ENCODE data around the gene PNPLA7. TPM values are rescaled to one million over a fixed set of nuclear protein-coding genes. Genes with fewer than 3 reads are reported as not detected.

PNPLA7 gene
- total and polyA plus RNA-seq, 2 of the 13 experiments (the other 11 are each of a cell fraction or from before 2014, with no cell fraction given) = 0.42 to 1.5 TPM

GRCh38 chr9:137552022-137552768 is 2.0 kb upstream of the PNPLA7 start (continued):
- TF ChIP-seq ZNF770 (CRISPR knock-in tag; IDR thresholded peaks at IDR 0.05) = 0 out of 2 replicates have a peak, but pooled peaks have one; percentile 18
- 0 out of 2 replicates have a peak, but pooled peaks have one; percentile 31 for TF ChIP-seq TSC22D2 (CRISPR knock-in tag; IDR thresholded peaks at IDR 0.05; ENCODE audit: borderline replicate concordance)
- TF ChIP-seq NPAS2 (CRISPR knock-in tag; IDR thresholded peaks at IDR 0.05; ENCODE audit: borderline replicate concordance) = no peak
- TF ChIP-seq STAG1 (CRISPR knock-in tag; IDR thresholded peaks at IDR 0.05) = no peak
- TF ChIP-seq ZFP91 (CRISPR knock-in tag; IDR thresholded peaks at IDR 0.05; ENCODE audit: borderline replicate concordance) = peak; percentile 67; the same call in 1 of the 2 replicates
- TF ChIP-seq ZNF674 (CRISPR knock-in tag; IDR thresholded peaks at IDR 0.05; ENCODE audit: low read depth) = no peak
- TF ChIP-seq ZNF567 (CRISPR knock-in tag; IDR thresholded peaks at IDR 0.05; ENCODE audit: borderline replicate concordance) = peak; percentile 41; the same call in 1 of the 2 replicates
- no peak for TF ChIP-seq FOXP1 (IDR thresholded peaks at IDR 0.05)
- TF ChIP-seq FOXP1 (CRISPR knock-in tag; IDR thresholded peaks at IDR 0.05) = no peak
- peak; percentile 66 for TF ChIP-seq IKZF4 (CRISPR knock-in tag; IDR thresholded peaks at IDR 0.05; ENCODE audit: borderline replicate concordance, low read depth, not compliant biosample characterization)
- TF ChIP-seq KMT2A (CRISPR knock-in tag; IDR thresholded peaks at IDR 0.05) = peak; percentile 45
- TF ChIP-seq FOXC1 (CRISPR knock-in tag; IDR thresholded peaks at IDR 0.05; ENCODE audit: borderline replicate concordance) = no peak
- no peak for TF ChIP-seq STAT5B (CRISPR knock-in tag; IDR thresholded peaks at IDR 0.05)
- TF ChIP-seq ZNF501 (CRISPR knock-in tag; IDR thresholded peaks at IDR 0.05) = peak; percentile 16; the same call in 1 of the 2 replicates
- 0 out of 2 replicates have a peak, but pooled peaks have one; percentile 51 for TF ChIP-seq ZNF784 (CRISPR knock-in tag; IDR thresholded peaks at IDR 0.05; ENCODE audit: borderline replicate concordance)
- TF ChIP-seq E2F2 (CRISPR knock-in tag; IDR thresholded peaks at IDR 0.05; ENCODE audit: borderline replicate concordance) = no peak; the same call in 1 of the 2 replicates
- TF ChIP-seq ARID2 (CRISPR knock-in tag; IDR thresholded peaks at IDR 0.05; ENCODE audit: borderline replicate concordance) = no peak
- 0 out of 2 replicates have a peak, but pooled peaks have one; percentile 36 for TF ChIP-seq ARNT2 (CRISPR knock-in tag; IDR thresholded peaks at IDR 0.05; ENCODE audit: low read depth)
- TF ChIP-seq HDAC1 (CRISPR knock-in tag; IDR thresholded peaks at IDR 0.05) = no peak
- no peak for TF ChIP-seq PRPF4 (IDR thresholded peaks at IDR 0.05; ENCODE audit: low read depth, low read length, poor library complexity, severe bottlenecking)
- TF ChIP-seq ZNF274 (CRISPR knock-in tag; IDR thresholded peaks at IDR 0.05) = peak; percentile 80
- TF ChIP-seq MEF2D (CRISPR knock-in tag; IDR thresholded peaks at IDR 0.05) = no peak

All from HepG2 (cell line).